Measurements from ENCODE around the gene EPO.

EPO gene

DNA sequence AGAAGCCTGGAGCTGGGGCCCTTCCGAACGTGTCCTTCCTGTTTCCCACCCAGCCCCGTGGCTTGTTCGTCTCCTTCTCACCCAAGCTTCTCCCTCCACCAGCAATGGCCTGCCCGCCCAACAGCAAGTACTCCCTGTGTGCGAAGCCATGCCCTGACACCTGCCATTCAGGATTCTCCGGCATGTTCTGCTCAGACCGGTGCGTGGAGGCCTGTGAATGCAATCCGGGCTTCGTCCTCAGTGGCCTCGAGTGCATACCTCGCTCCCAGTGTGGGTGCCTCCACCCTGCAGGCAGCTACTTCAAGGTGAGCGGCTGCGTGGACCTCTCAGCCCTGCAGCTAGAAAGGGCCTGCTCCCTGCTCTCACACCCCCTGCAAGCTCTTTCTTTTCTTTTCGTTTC is 45.0 kb downstream of the EPO start:
- H3K36me3 Mint-ChIP-seq = no peaks in the 10 kb centered on the region
- no peaks in the 10 kb centered on the region for H3K4me1 Mint-ChIP-seq
- peaks cover 22 to 23% of the 10 kb centered on the region in 2 donors for H3K27me3 Mint-ChIP-seq

GRCh38 chr7:100768784-100769183 is 48.5 kb downstream of the EPO start:
- Mint-ChIP-seq H3K9me3 (no peaks in the 10 kb centered on the region), H3K27ac (no peak overlapping the region), H3K4me1 (no peaks in the 10 kb centered on the region), H3K36me3 (no peaks in the 10 kb centered on the region), H3K27me3 (peaks cover 18 to 26% of the 10 kb centered on the region in 2 donors), H3K4me3 (no peak overlapping the region)
- ATAC-seq (replicated peaks) = no peak
- DNase-seq = no peak

More for the DNA sequence above, 45.0 kb downstream of the EPO start:
- no peak for DNase-seq
- H3K27ac Mint-ChIP-seq = no peak overlapping the region
- H3K4me3 Mint-ChIP-seq = no peak overlapping the region
- no peaks in the 10 kb centered on the region for H3K9me3 Mint-ChIP-seq
- no peak for ATAC-seq (replicated peaks)
